GM21447 (cell line): ENCODE data around the gene SLC25A12.

ENCODE experiments used
- ATAC-seq: cut with Tn5 transposase; IDR thresholded peaks from one replicate; pipeline ENCODE4 v1.9.1; 2021; ENCODE audit not compliant: unreplicated experiment

The SLC25A12 gene

GRCh38 chr2:171889808-171890207 lies 4.2 kb downstream of the SLC25A12 start:
- no peak for ATAC-seq

- ATAC-seq = no peak
These were observed 4.7 kb downstream of the SLC25A12 start for GRCh38 chr2:171889333-171889732.

- no peak for ATAC-seq
These were observed 10.7 kb downstream of the SLC25A12 start for GRCh38 chr2:171883275-171883893.

DNA sequence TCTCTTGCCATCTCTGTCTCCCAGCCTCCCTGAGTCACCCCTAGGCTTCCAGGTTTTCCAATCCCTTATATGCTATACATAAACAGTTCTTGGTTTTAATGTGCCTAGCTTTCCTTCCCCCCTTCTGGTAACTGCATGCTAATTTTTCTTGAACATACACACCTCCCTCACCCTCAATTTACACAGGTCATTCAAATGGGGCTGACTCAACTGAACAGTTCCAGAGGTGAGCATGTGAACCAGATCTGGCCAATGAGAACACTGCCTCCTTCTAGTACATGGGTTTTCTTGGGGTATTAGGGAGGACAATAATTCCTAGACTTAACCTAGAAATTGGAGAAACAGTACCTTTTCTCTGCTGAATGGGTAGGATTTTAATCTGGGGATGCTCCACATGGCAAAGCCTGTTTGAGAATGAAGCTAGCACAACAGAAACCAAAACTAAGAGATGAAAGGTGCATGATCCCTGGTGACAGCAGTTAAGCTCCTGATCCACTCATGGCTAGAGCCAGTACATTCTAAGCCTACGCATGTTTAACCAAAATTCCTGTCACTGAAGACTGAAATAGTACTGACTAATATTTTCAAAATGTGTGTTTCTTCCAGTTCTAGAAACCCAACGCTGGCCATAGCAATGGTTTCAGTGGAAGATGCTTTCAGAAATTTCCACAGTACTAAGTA lies 11.8 kb downstream of the SLC25A12 start:
- peak; percentile 70 for ATAC-seq

GRCh38 chr2:171880774-171881173 lies 13.3 kb downstream of the SLC25A12 start:
- no peak for ATAC-seq

- ATAC-seq = no peak
These were observed 14.2 kb downstream of the SLC25A12 start for GRCh38 chr2:171879865-171880264.

GRCh38 chr2:171878481-171878993 lies 15.5 kb downstream of the SLC25A12 start:
- ATAC-seq = no peak

DNA sequence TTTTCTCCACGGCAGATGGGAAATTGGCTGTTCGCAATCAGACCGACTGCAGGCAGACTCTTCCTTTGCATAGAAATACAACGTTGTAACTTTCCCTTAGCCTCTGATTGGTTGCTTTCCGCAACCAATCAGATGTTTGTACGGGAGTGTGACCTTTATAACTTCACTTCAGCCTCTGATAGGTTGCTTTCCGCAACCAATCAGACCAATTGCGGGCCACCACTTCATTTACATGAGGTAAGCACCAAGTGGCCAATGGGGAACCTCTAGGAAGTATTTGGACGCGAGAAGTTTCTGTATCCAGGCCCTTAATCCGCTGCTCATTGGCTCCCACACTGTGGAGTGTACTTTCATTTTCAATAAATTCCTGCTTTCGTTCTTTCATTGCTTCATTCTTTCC lies 19.1 kb downstream of the SLC25A12 start:
- ATAC-seq = no peak

GRCh38 chr2:171874517-171874916 lies 19.5 kb downstream of the SLC25A12 start:
- no peak for ATAC-seq

DNA sequence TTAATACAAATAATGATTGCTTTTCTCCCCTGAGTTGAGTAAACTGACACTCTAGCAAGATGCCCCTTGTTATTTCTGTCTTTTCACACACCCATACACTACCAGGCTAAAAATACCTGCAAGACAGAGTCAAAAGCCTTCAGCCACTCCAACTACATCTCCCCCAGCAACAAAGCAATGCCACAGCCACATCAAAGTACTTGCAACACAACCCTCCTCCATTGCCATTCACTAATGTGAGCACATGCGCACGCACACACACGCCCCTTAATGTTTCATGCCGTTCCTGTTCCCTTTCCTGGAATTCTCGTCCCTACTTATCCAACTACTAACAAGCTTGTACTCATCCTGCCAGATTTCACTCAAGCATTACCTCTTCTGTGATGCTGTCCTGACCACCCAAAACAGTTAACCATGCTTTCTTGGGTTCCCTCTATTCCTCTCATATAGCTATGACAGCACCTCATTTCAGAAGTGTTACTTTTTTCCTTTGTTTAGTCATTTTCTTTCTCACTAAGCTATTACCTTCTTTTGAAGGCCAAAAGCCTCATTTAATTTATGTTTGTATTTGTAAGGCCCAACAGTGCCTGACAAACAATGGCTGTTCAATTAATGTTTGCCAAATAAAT lies 29.6 kb downstream of the SLC25A12 start:
- ATAC-seq = no peak

GRCh38 chr2:171862501-171862900 lies 31.5 kb downstream of the SLC25A12 start:
- no peak for ATAC-seq

GRCh38 chr2:171858397-171858958 lies 35.6 kb downstream of the SLC25A12 start:
- no peak for ATAC-seq

GRCh38 chr2:171855401-171855800 lies 38.6 kb downstream of the SLC25A12 start:
- no peak for ATAC-seq

GRCh38 chr2:171852366-171852888 lies 41.6 kb downstream of the SLC25A12 start:
- no peak for ATAC-seq

- ATAC-seq = no peak
These were observed 46.4 kb downstream of the SLC25A12 start for GRCh38 chr2:171847627-171848026.

DNA sequence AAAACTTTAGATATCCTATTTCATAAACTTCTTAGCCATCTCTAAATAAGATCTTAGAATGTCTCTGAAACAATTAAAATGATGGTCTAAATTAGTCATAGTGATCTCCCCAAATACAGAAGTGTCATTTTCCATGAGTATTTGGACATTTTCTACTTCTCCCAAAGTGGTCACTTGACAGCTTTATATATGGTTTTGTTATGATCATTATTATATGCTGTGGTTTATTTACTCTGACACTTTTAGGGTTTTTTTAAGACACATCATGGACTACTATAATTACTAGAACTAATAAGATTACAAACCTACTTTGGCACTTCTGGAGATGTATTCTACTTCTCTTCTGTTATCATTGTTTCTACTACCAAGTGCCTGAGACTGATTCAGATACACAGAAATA lies 47.1 kb downstream of the SLC25A12 start:
- no peak for ATAC-seq

GRCh38 chr2:171841996-171842395 lies 52.0 kb downstream of the SLC25A12 start:
- ATAC-seq = no peak

- no peak for ATAC-seq
These were observed 56.3 kb downstream of the SLC25A12 start for GRCh38 chr2:171837736-171838135.

GRCh38 chr2:171836146-171836910 lies 57.7 kb downstream of the SLC25A12 start:
- ATAC-seq = no peak

GRCh38 chr2:171835386-171835785 lies 58.7 kb downstream of the SLC25A12 start:
- ATAC-seq = no peak

GRCh38 chr2:171834286-171834685 lies 59.8 kb downstream of the SLC25A12 start:
- no peak for ATAC-seq
